Heart right ventricle (tissue), 16 donors: ENCODE measurements around the gene KCNS1. TPM values are rescaled to one million over a fixed set of nuclear protein-coding genes. Genes with fewer than 3 reads are reported as not detected.

Experiments
- ATAC-seq, 8 donors: fragments of 200-7000 bp; cut with Tn5 transposase; one replicate each; pipeline ENCODE4 v1.9.1; 2020; ENCODE audit warnings: mild to moderate bottlenecking in 8 of 8, moderate library complexity in 8 of 8, moderate number of reproducible peaks in 1 of 8
- DNase-seq, 2 donors: peaks; one replicate each; pipeline ENCODE4 v3.0.0-alpha.2; 2020
- H3K27ac ChIP-seq, 10 donors: fragments of 200-600 bp; sonication (generic) in 2 of 10; one replicate each; pipeline versions ENCODE4 v1.5.0 to v1.8.0; 2020 to 2022; ENCODE audit warnings: mild to moderate bottlenecking in 3 of 10
- H3K27me3 ChIP-seq, 7 donors: fragments of 200-600 bp; one replicate each; pipeline ENCODE4 v1.8.0; 2021 to 2022; ENCODE audit warnings: mild to moderate bottlenecking in 2 of 7
- H3K36me3 ChIP-seq, 9 donors: fragments of 200-600 bp; sonication (generic) in 1 of 9; one replicate each; pipeline versions ENCODE4 v1.5.0 to v1.8.0; 2020 to 2022; ENCODE audit warnings: mild to moderate bottlenecking in 2 of 9
- H3K4me1 ChIP-seq, 9 donors: fragments of 200-600 bp; sonication (generic) in 1 of 9; one replicate each; pipeline versions ENCODE4 v1.5.0 to v1.8.0; 2020 to 2022; ENCODE audit warnings: mild to moderate bottlenecking in 4 of 9
- H3K4me3 ChIP-seq, 10 donors: fragments of 200-600 bp; sonication (generic) in 2 of 10; one replicate each; pipeline versions ENCODE4 v1.5.0 to v1.8.0; 2020 to 2022; ENCODE audit warnings: mild to moderate bottlenecking in 7 of 10, moderate library complexity in 2 of 10
- H3K9me3 ChIP-seq, 11 donors: fragments of 200-600 bp in 10 of 11; sonication (generic) in 2 of 11; one replicate each; pipeline versions ENCODE4 v1.5.0 to v1.8.0; 2013 to 2022; ENCODE audit warnings: mild to moderate bottlenecking in 2 of 11, control low read depth in 1 of 11, moderate library complexity in 1 of 11
- CTCF ChIP-seq, 9 donors: fragments of 200-600 bp; sonication (generic) in 2 of 9; IDR thresholded peaks; one replicate each; pipeline versions ENCODE4 v1.5.0 to v1.8.0; 2021 to 2022; ENCODE audit warnings: antibody characterized with exemption in 9 of 9, mild to moderate bottlenecking in 5 of 9, moderate library complexity in 1 of 9
- WGBS, 2 donors: extraction: QIAGEN DNeasy Blood & Tissue Kit; methylation state at CpG; one replicate each; pipeline ENCODE4 v1.1.7; 2013; ENCODE audit warnings: inconsistent platforms in 1 of 2; 5-methylcytosine and 5-hydroxymethylcytosine counted together
- intact Hi-C, 10 donors: fragments of 100-400 bp; cut with DNase I; formaldehyde crosslinking; loops; one replicate each; pipeline versions ENCODE4 v1.11.1 to v1.14.2; 2022
- polyA plus RNA-seq, 2 donors: library from polyadenylated mRNA; stranded (reverse); fragments of 200-250 nt; gene quantifications; one replicate each; pipeline ENCODE4 v1.2.3, GENCODE V29; 2013
- total RNA-seq, 10 donors: library from RNA; stranded (reverse); fragmentation: NEBNext Ultra II Directional in 3 of 10; extraction: Animal tissue kit (Norgen Biotek cat#: 25700) in 3 of 10; gene quantifications; one replicate each; pipeline versions ENCODE4 v1.2.1 to v1.2.4, GENCODE V29; 2021 to 2023
- donor health status: Arrhythmogenic right ventricular cardiomyopathy.
- donor health status: ischemic (EF 13 %, LVEDD 7.1; RV severe dilation, severe dysfunction).
- donor health status: healthy with polysubstance abuse.
- donor health status: DM: no; HTN: yes; CAD: no.
- donor health status: DM: no; HTN: no; CAD: no.
- donor health status: ischemic (EF 25% LVEDD 6.9; RV normal size, moderate dysfunction).
- donor health status: ischemic (EF 25% LVEDD 5.7; RV mildly dilated, moderate dysfunction).
- donor health status: healthy.
- donor health status: DM: yes; HTN: yes; CAD: no.
- donor health status: Ischemic cardiomyopathy.
- donor health status: ischemic (EF 35%, LVEDD 5.7; RV mildly dilated, moderate dysfunction).
- donor health status: nonischemic (EF 11% LVEDD 7.7; RV severe dilation, severe dysfunction).
- donor health status: DM: yes; HTN: yes; CAD: no.
- donor health status: PGD.
- donor health status: ischemic (EF 29% LVEDD 5.4; RV normal size, mild dysfunction).
- donor health status: nonischemic (EF 23%, LVEDD 6.1; RV moderate dilation, normal function).

KCNS1 gene
- total and polyA plus RNA-seq, 12 donors = 0.04 to 0.09 TPM; not detected in 10

- DNase-seq (no peak), ATAC-seq (peak in 3 of 8 donors; percentile 34 to 69 (median 58))
- TF ChIP-seq CTCF (IDR thresholded peaks at IDR 0.05) = no peak
- H3K36me3 ChIP-seq = peaks cover 0 to 67% (median 0%) of the 10 kb centered on the region in 9 donors
- H3K4me1 ChIP-seq = peaks cover 9 to 49% (median 41%) of the 10 kb centered on the region in 9 donors
- no peaks in the 10 kb centered on the region for H3K27me3 ChIP-seq
- no peak overlapping the region for H3K4me3 ChIP-seq
- 63 to 78% methylated on average over 3 of the region's 3 CpGs for WGBS, 2 donors
- H3K9me3 ChIP-seq = no peaks in the 10 kb centered on the region
- H3K27ac ChIP-seq = peak overlapping the region in 2 of 10 donors; percentile 13 to 14
- intact Hi-C loops = loop anchor here in 1 of 10 donors (5.0 kb wide), 1 partner anchor 39 kb away; no protein-coding TSS in a partner anchor
Measured at GRCh38 chr20:45051204-45052060, 49.5 kb downstream of the KCNS1 start.

DNA sequence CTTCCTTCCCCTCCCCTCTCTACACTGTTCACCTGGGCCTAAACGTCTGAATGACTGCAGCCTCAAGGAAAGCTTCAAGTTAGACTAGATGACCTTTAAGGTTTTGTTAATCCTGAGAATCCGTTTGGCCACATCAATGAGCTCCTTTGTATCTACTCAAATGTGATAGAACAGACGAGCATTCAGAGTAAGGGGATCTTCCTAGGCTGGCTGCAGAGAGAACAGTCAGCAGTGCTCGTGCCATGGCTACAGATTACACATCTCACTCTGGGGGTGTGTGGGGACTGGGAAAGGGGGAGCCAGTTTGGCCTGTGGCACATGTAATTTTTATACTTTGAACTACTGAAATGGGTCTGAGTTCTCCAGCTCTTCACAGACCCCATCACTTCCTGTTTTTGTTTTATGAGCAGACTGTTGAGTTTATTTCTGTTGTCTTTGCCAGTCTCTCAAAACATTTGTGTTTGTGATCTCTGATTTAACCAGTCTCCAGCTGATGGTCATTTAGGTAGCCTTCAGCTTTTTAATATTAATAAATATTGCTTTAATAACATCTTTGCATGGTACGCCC, 50.9 kb downstream of the KCNS1 start:
- intact Hi-C loops = loop anchor here in 8 of 10 donors (5.0 to 10.0 kb wide), 5 partner anchors 38 to 235 kb away; no protein-coding TSS in a partner anchor
- WGBS, 2 donors = 45 to 58% methylated on average over 5 of the region's 5 CpGs
- no peak overlapping the region for H3K27ac ChIP-seq
- no peaks in the 10 kb centered on the region for H3K9me3 ChIP-seq
- DNase-seq (no peak), ATAC-seq (peak in 1 of 8 donors; percentile 44)
- H3K27me3 ChIP-seq = no peaks in the 10 kb centered on the region
- TF ChIP-seq CTCF (IDR thresholded peaks at IDR 0.05) = no peak
- H3K4me1 ChIP-seq = peaks cover 9 to 53% (median 41%) of the 10 kb centered on the region in 9 donors
- H3K36me3 ChIP-seq = peaks cover 0 to 54% (median 0%) of the 10 kb centered on the region in 9 donors
- no peak overlapping the region for H3K4me3 ChIP-seq

DNA sequence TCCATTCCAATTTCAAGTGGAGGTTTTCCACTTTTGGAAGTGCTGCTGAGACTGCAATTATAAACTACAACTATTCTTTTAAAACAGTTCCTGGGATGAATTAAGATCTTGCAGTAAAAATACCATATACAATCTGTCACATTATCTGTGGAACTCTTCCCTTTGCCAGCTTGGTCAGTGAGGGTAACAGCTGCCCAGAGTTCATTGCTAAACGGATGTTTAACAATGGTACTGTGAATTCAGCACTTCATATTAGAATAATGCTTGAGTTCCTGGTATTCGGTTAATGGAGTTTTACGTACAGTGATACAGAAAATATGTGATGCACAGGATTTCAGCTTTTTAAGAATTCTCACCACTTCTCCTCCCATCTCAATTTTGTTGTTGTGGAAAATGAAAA, 51.5 kb downstream of the KCNS1 start:
- H3K4me1 ChIP-seq = peaks cover 9 to 59% (median 41%) of the 10 kb centered on the region in 9 donors
- H3K4me3 ChIP-seq = no peak overlapping the region
- no peaks in the 10 kb centered on the region for H3K27me3 ChIP-seq
- H3K27ac ChIP-seq = no peak overlapping the region
- peaks cover 0 to 50% (median 0%) of the 10 kb centered on the region in 9 donors for H3K36me3 ChIP-seq
- ATAC-seq (no peak), DNase-seq (no peak)
- H3K9me3 ChIP-seq = no peaks in the 10 kb centered on the region
- intact Hi-C loops = loop anchor here in 7 of 10 donors (5.0 to 10.0 kb wide), 5 partner anchors 37 to 235 kb away; no protein-coding TSS in a partner anchor
- WGBS, 2 donors = 57 to 59% methylated on average over 3 of the region's 3 CpGs
- TF ChIP-seq CTCF (IDR thresholded peaks at IDR 0.05) = no peak

DNA sequence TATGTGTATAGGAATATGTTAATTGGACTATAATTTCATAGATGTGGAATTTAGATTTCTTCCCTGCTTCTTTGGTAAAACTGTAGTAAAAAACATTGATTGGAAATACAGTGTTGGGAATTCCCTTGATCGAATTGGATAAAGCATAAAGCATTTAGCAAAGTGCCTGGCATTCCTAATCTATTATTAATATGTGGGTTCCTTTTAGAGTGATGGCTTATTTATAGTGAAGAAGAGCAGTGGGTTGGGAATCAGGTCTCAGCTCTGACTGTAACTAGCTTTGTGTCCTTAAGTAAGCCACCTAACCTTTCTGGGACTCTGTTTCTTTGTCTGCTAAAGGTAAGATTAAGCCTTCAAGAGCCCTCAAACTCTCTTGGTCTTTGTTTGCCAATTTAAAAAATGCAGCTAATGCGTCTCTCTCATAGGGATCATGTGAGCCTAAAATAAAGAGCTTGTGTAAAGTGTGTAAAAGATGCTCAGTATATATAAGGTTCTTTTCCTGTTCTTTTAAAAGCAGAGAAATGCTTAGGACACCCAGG, 53.3 kb downstream of the KCNS1 start:
- ATAC-seq (no peak), DNase-seq (no peak)
- no peaks in the 10 kb centered on the region for H3K9me3 ChIP-seq
- peaks cover 4 to 55% (median 29%) of the 10 kb centered on the region in 9 donors for H3K4me1 ChIP-seq
- H3K36me3 ChIP-seq = peaks cover 0 to 43% (median 0%) of the 10 kb centered on the region in 9 donors
- TF ChIP-seq CTCF (IDR thresholded peaks at IDR 0.05) = no peak
- H3K27ac ChIP-seq = no peak overlapping the region
- WGBS, 2 donors = 90 to 92% methylated on average over 2 of the region's 2 CpGs
- no peak overlapping the region for H3K4me3 ChIP-seq
- intact Hi-C loops = loop anchor here in 7 of 10 donors (5.0 to 10.0 kb wide), 5 partner anchors 35 to 237 kb away; no protein-coding TSS in a partner anchor
- no peaks in the 10 kb centered on the region for H3K27me3 ChIP-seq
